Stimulated activated CD8-positive, alpha-beta memory T cell treated with anti-CD3 and anti-CD28 coated beads, Interleukin-7, amount 100 ng/mL, for 48 hours (primary cell): Measurements from ENCODE around the gene PAQR5.

Experiments used
- DNase-seq, 2 donors: peaks; one replicate each; pipeline ENCODE4 v3.0.0-alpha.2; 2020; ENCODE audit warnings: low read depth in 1 of 2; ENCODE audit errors: extremely low read depth in 1 of 2

PAQR5 gene

DNA sequence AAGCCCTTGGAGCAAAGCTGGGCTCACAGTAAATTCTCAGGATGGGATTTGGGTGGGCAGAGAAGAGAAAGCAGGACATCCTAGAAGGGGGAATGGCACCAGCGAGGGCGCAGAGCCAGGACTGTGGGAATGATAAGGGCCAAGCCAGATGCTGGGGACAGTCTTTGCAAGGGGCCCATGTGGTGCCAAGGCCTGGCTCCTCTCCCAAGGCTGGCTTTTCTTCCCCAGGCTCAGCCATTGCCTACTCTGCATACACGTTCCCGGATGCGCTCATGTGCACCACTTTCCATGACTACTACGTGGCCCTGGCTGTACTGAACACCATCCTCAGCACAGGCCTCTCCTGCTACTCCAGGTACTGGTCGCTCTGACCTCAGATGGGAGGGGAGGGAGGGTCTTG, 90.7 kb downstream of the PAQR5 start:
- no peak for DNase-seq

DNA sequence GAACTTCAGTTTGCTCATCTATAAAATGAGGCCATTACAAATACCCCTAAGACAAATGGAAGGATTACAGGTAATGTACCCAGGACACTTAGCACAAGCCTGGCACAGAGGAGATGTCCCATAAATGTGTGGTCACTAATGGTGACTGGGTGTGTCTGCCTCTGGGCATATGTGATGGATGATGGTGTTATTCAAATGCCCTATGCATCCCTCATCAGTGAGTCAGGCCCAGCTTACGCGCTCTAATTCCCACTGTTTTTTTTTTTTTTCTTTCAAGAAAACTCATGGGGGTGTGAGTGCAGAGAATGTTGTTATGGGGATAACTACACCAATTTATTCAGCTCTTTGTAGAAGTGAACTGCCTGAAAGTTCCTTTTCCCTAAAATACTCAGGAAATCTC, 91.9 kb downstream of the PAQR5 start:
- no peak for DNase-seq

DNA sequence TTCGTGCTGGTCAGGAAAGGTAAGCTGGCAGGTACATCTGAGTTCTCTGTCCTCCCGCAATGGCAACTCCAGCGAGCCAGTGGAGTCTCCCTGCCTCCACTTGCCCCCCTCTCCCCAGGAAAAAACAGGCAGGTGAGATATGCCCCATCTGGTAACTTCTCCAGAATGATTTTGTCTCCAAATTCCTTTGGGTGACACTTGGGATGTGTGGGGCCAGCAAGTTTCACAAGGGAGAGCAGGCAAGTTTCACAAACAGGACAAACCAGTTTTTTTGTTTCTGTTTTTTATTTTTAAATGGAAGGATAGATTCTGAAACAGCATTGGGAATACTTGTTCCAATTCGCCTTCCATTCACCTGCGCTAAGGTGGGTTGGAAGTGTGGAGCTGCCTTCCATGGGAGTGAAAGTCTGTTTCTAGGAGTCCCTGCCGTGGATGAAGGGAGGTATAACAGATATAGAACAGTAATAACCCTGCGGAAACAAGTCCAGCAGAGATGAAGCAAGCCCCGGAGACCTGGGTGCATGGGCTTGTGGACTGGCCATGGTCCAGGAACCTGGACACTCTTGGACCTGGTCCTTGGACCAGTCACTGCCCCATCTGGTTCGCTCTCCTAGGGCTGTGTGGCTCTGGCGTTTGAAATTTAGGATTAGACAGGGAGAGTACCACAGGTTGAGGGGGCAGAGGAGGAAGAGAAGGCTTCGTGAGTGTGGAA, 92.5 kb downstream of the PAQR5 start:
- DNase-seq = no peak

DNA sequence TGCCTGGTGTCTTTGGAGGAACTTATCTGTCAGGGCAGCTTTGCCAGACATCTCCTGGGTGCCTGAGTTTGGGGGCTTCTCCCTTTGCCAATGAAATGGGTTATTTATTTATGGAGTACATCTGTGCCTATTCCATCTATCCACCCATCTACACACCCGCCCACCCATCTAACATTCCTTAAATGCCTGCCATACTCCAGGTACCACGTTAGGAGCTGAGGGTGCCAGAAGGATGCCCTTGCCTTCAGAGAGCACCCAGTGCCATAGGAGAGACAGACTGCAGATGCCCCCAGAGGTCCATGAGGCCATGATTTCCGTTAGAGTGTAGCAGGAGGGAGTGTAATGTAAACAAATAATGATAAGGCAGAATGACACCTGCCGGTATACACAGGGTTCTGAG, 93.6 kb downstream of the PAQR5 start:
- no peak for DNase-seq

DNA sequence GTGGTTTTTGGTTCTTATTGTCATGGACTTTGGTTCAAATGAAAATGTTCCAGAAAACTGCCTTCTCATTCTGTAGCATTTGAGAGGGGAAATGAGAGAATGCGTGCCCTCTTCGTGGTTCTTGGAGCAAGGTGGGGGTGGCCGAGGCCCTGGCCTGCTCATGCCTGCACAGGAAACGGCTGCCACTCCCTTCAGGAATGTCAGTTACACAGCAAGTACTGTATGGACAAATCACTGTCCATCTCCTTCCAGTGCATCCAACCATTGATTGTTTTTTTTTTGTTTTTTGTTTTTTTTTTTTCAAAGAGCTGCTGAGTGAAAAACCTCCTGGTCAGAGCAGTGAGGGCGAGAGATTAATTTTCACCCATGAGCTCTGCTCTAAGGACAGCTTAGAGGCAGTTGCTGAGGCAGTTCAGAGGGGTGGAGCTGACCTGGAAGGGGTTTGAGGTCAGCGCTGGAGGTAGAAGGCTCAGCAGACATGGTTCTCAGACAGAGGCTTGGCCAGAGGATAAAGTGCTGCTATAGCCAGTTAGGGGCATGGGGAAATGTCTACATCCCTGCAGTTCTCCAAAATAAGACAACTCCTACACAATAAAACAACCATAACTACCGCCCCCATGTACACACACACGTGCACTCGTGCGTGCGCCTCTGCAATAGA, 95.2 kb downstream of the PAQR5 start:
- no peak for DNase-seq

DNA sequence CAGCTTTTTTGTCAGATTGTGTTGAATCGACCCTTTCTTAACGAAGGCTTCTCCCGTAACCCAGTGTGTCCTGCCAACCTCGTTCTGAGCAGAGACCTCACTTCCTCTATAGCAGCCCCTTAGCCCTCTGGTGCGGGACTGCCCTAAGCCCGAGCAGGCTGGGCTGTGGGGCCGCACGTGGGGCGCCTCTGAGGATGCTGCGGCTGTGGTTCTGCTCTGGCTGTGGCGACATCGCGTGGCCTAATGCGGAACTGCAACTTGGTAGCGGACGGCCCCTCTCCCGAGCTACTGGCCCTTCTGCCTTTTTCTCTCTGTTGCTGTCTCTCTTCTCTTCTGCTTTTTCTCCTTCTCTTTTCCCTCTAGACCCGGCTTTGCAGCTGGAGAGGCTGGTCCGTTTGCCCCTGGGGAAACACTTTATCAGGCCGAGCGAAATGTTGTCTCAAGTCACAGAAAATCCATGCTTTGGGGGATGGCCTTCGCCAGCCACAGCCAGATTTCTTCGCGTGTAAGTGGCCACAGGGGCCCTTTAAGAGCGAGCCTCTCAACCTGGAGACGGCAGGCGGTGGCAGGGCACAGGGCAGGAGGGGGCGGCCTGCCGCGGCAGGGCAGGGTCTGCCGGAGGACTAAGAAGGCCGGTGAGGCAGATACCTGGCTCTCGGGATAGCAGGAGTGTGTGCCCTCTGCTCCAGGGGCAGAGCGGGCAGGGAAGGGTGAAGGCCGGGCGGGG, 96.0 kb downstream of the PAQR5 start:
- DNase-seq = peak; percentile 57 to 68

DNA sequence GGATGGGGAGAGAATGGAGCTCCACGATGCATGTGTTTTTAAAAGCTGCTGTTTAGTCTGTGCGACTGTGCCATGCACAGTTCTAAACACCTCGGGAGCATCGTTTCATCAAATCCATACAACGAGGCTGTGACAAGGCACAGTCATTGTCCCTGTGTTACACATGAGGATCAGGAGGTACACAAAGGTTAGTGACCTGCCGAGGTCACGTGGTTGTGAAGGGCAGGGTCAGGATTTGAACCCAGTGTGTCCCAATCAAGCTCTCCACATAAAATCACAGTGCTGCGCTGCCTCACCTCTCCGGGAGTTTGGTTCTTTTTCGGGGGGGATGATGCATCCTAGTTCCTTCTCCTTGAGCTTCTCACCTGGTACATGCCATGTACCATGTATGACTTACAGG, 96.7 kb downstream of the PAQR5 start:
- no peak for DNase-seq

DNA sequence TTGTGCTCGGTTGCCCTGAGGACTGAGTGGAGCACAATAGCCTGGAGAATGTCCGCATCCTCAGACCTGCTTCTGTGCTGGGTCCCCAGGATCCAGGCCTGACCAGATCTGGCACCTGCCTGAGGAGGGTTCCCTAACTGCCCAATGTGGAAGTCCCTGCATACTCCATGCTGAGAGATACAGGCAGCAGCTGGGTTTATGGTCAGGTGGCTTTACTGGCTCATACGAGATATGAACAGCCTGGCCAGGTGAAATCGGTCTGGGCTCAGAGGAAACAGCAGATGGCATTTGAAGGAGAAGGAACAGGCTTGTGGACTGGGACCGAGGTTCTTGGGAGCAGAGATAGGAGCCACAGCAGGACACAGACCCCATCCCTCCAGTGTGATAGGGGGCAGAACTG, 97.3 kb downstream of the PAQR5 start:
- no peak for DNase-seq

DNA sequence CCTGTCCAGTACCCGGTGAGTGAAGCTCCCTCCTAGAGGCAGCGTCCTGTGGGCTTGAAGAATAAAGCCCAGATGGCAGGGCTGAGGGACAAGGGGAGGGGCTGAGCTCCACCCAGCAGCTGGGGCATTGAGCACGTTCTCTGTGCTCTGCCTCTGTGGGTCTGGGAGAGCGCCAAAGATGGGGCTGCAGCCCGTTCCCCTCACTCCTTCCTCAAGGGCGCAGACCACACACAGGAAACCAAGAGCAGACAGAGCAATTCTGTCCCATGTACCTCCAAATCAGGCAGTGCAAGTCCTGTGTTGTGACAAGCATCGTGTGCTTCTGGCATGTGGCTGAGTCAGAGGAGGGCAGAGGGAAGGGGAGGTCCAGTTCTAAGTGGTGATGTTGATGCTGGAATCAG, 99.8 kb downstream of the PAQR5 start:
- DNase-seq = no peak

DNA sequence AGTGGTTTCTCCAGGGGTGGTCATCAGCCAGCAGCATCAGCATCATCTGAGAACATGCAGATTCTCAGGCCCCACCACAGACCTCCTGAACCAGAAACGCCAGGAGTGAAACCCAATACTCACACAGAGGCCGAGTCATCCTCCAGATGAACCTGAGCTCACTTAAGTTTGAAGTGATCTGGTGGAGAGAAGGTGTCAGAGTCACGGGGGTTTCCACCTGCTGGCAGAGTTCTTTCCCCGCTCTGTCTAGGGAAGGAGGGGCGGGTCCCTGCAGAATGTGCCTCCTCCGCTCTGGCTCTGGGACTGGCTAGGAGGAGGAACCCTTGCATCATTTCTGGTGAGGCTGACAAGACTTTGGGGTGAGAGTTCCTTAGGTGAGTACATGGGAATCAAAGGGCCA, 102.1 kb downstream of the PAQR5 start:
- peak in 1 of 2 donors; percentile 48 for DNase-seq

DNA sequence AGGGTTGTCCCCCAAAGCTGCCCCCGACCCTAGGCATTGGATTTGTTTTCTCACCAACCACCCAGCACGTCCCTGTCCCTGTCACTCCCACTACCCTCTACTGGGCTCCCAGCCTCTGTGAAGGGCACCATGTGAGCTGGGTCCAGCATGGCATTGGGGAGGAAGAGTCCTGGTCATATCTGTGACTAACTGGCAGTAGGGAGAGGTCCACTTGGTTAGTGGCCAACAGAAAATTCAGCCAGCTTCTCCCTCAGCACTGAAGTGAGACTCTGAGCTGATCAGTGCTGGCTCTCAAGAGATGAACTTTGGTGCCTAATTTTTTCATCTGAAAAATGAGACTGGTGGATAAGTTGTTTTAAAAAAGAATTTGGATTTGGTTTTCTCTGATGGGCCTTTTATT, 104.1 kb downstream of the PAQR5 start:
- no peak for DNase-seq

DNA sequence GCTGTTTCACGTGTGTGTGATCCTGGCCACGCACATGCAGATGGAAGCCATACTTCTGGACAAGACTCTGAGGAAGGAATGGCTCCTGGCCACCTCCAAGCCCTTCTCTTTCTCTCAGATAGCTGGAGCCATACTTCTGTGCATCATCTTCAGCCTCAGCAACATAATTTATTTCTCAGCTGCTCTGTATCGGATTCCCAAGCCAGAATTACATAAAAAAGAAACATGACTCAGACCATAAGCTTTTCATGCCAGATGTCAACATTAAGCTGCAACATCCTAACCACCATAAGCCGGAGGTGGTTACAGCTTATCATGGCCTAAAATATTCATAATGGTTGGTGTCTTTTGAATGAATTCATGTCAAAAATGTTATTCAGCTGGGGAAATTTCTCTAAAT, 104.9 kb downstream of the PAQR5 start:
- no peak for DNase-seq

DNA sequence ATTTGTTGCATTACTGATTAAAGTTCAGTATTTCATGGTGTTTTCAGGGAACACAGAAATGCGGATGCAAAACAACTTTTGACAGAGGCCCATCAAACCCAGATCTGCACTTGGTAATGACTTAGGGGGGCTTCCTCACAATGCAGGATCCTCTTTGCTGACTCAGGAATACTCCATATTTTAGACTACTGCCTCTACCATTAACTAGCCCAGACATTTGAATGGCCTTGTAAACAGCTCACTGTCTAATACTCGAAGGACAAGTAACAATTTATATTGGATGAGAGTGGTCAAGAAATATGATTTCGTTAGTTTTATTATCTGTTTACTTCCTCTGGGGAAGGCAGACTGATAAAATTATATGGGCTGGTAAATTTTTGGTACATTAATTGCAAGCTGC, 106.4 kb downstream of the PAQR5 start:
- DNase-seq = no peak

DNA sequence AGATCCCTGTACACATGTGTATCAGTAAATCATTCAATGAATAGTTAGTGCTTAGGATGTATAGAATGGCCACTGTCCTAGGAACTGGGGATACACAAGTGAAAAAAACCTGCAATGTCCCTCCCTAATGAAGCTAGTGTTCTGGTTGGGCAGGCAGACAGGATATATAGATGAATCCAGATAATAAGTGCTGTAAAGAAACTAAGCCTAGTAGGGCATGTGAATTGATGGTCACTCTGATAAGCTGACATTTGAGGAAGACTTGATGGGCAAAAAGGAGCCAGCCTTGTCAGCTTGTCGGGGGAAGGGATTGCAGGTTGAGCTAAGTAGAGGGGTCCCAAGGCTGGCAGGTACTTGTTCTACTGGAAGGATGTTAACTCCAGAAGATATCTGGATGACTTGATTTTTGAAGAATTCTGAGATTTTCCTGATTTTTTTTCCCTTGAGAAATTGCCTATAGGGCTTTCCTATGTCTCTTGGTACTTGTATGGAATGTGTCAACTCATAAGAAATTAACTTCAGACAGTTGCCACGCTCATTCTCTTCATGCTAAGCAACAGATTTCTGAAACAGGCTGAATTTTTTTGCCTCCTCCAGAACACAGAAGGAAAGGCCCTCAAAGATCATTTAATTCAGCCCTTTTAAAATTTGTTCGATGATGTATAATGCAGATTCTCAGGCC, 109.1 kb downstream of the PAQR5 start:
- DNase-seq = no peak

DNA sequence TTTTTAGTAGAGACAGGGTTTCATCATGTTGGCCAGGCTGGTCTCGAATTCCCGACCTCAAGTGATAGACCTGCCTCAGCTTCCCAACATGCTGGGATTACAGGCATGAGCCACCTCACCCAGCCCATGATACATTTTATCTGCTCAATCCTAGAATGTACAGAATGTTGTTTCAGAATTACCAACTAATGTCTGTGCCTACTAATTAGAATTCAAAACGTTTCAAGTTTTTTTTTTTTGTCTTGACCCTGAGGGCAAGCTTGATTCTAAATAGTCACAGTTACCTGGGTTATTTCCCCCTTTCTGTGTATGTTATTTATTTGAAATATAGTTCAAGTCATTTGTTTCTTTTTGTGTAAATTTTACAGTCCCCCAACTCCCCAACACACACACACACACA, 110.1 kb downstream of the PAQR5 start:
- DNase-seq = no peak

DNA sequence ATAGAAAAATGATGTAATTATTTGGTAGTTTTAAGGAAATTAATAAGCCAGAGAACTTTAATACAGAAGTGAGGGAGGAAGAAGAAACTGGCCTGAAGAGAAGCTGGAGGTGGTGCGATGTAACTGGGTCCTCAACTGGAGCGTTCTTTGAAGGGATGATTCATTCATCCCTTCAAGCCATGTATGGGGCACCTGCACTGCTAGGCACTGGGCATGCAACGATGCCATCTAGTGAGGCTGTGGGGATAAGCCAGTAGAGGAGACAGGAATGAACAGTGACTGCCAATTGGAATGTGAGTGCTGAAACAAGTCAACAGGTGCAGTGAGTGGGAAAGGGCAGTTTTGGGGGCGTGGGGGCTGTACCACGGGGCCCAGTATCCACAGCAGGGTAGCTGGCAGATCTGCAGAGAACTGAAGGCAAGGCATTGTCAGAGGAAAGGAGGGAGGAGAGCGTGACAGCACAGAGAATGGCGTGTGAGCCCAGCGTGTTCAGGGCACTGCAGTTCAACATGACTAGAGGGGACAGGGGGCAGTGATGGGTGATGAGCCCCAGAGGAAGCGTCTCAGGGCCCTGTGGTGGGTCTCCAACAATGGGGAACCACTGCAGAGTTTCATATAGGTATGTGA, 111.6 kb downstream of the PAQR5 start:
- peak in 1 of 2 donors; percentile 25 for DNase-seq

DNA sequence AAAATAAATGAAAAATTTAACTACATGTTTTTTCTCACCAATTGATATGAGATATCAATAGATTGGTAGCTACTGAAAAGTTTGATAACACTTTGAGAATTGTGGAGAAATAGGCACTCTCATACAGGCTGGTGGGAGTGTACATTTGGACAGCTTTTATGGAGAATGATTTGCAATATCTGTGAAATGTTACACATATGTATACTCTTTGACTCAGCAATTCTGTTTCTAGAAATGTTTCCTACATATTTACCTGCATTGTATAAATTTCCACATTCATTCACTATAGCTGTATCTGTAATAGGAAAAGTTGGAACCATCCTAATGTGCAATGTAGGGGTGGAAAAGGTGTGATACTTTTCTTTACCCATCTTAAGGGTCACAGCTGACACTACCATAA, 113.6 kb downstream of the PAQR5 start:
- no peak for DNase-seq

DNA sequence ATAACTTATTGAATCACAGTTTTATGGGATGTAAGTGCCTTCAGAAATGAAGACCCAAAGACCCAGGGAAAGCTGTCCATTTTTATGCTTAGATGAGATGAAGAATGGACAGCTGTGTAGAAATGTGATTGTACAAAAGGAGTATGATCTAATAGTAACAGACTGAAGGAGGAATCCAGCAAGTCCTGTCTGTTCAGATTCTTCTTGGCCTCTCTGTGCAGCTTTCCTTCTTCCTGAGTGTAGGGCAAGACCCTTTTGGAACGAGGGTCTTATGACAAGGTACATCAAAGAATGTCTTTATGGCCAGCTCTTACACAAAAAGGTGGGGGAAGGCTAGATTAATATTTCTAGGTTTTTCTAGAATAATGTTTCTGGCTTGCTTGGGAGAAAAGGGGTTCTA, 114.0 kb downstream of the PAQR5 start:
- DNase-seq = no peak

DNA sequence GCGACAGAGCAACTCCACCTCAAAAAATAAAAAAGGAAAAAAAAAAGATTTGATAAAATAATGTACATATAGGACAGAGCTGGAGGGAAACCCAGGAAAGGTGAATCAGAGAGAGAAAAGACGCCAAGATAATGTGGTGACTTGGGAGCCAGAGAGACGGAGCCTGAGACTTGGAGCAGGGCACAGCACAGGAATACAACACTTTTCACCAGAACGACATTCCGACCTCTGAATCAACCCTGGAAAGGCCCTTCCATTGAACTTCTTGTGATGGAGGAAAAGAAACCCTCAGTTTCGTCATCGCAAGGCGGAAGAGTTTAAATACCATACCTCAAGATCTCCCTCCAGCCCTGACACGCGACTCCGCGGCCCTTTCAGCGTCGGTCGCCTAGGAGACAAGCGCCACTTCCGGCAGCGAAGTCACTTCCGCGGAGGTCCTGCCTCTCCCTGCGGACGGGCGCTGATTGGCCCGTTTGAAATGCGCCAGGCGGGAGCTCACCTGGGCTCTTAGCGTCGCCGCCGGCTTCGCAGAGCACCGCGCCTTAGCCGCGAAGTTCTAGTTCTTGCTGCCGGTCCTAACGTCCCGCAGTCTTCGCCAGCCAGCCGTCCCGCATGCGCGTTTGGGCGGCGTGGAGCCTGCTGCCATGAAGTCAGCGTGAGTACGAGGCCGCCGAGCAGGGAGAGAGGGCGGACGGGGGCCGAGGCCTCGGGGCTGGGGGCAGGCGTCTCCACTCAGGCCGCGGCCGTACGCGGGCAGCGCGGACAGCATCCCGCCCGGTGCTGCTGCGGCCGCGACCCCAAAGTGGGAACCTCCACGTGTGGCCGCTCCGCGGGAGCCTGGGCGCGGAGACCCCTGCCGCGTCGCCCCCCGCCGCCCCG, 115.3 kb downstream of the PAQR5 start, which contains the start of gene KIF23:
Gene KIF23 (plus strand): TSS at position 528 of the 879 bp plus-strand sequence. CDS start 117 bp downstream, at position 645.
- DNase-seq = peak; percentile 83 to 89

DNA sequence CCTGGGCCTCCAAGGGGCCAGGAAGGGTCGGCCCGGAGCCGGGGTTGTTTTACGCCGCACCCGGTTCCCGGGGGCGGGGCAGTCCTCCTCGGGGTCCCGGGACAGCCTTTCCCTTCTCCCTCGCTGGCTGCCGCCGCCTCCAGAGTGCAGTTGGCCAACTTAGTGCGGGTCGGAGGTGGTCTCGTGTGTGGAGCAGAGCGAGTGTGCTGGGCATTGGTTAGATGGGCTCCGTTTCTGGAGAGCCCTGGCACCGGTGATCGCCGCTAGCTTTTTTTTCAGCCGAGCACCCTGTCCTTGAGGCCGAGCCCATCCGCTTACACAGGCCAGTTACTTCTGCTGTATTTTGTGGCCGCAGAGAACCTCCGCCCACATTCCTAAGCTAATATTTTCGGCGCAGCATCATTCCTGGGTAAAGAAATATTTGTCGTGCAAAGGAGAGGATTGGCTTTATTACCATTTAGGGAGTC, 116.0 kb downstream of the PAQR5 start:
- DNase-seq = no peak
